ENCODE measurements around the gene SYNPO. TPM values are rescaled to one million over a fixed set of nuclear protein-coding genes. Genes with fewer than 3 reads are reported as not detected.

SYNPO gene
- polyA plus RNA-seq, 1 experiment = 10.1 TPM

DNA sequence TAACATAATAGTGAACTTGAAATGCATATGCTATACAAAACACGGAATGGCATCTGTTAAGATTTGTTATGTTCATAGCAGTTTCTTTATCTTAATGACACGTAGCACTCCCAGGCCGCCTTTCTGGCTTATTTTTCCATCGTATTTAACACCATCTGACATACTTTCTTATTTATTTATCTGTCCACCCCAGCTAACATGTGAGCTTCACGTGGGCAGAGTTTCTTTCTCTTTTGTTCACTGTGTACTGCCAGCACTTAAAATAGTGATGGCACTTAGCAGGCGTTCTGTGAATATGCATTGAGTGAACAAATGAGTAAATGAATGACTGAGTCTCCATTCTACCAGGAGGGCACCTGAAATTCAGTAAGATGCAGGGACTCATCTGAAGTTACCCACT, 29.4 kb upstream of the SYNPO start:
- Histone ChIP-seq H3K27me3 (ENCODE audit: control insufficient read depth, insufficient read depth, low read length) (peaks cover 4% of the 10 kb centered on the region), H3K27ac (ENCODE audit: low read depth, low read length) (no peak overlapping the region), H3K4me3 (ENCODE audit: low read depth, low read length) (no peak overlapping the region), H3K9me3 (ENCODE audit: control insufficient read depth, insufficient read depth, low read length) (no peaks in the 10 kb centered on the region)
- ChIA-PET POLR2A (no interaction called here), CTCF (no interaction called here)
- DNase-seq (ENCODE audit: low read depth, low spot score) = no peak
- TF ChIP-seq, protein P1, sequence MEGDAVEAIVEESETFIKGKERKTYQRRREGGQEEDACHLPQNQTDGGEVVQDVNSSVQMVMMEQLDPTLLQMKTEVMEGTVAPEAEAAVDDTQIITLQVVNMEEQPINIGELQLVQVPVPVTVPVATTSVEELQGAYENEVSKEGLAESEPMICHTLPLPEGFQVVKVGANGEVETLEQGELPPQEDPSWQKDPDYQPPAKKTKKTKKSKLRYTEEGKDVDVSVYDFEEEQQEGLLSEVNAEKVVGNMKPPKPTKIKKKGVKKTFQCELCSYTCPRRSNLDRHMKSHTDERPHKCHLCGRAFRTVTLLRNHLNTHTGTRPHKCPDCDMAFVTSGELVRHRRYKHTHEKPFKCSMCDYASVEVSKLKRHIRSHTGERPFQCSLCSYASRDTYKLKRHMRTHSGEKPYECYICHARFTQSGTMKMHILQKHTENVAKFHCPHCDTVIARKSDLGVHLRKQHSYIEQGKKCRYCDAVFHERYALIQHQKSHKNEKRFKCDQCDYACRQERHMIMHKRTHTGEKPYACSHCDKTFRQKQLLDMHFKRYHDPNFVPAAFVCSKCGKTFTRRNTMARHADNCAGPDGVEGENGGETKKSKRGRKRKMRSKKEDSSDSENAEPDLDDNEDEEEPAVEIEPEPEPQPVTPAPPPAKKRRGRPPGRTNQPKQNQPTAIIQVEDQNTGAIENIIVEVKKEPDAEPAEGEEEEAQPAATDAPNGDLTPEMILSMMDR (IDR thresholded peaks at IDR 0.05; ENCODE audit: low read depth, low read length) = no peak

DNA sequence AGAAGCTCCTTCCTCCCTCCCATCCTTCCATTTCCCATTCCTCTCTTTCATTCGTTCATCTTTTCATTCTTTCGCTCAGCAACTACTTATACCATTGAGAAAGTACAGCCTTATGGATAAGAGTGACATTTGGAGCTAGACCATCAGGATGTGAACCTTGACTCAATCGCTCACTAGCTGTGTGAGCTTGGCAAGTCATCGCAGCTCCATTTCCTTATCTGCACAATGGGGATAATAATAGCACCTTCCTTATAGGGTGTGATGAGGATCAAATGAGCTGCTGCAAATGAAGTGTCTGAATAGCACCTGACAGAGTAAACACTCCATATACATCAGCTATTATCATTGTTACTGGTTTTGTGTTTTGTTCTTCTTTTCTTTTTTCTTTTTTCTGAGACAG, 28.1 kb upstream of the SYNPO start:
- Histone ChIP-seq H3K27me3 (ENCODE audit: control insufficient read depth, insufficient read depth, low read length) (peaks cover 4% of the 10 kb centered on the region), H3K4me3 (ENCODE audit: low read depth, low read length) (no peak overlapping the region), H3K27ac (ENCODE audit: low read depth, low read length) (no peak overlapping the region), H3K9me3 (ENCODE audit: control insufficient read depth, insufficient read depth, low read length) (no peaks in the 10 kb centered on the region)
- no peak for DNase-seq (ENCODE audit: low read depth, low spot score)
- TF ChIP-seq, protein P1 (IDR thresholded peaks at IDR 0.05; ENCODE audit: low read depth, low read length) = no peak
- POLR2A ChIA-PET = no interaction called here
- CTCF ChIA-PET = no interaction called here

DNA sequence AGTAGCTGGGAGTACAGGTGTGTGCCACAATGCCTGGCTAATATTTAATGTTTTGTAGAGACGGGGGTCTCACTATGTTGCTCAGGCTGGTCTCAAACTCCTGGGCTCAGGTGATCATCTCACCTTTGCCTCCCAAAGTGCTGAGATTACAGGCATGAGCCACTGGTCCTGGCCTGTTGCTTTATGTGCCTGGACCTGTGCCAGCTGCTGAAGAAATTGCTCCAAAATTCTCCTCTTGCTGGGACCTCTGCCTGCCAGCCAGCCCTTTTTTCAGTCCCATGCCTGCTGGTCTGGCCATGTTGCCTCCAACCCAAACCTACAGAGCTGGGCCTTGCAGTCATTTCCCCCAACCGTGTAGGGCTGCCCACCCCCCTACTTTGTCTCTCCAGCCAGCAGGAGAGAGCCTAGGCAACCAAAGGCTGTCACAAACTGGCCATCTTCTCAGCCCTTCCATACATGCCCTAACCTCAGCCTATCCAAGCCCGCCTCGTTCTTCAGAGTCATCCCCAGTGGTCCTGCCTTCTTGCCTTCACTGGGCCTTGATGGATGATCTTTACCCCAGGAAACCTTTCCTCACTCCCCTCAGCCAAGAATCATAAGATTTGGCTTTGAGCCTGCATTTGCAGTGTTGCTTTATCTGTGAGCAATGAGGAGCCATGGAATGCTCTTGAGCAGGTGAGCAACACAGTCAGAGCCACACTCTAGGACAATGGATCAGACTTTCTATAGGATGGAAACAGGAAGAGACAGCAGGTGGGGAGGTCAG, 27.4 kb upstream of the SYNPO start:
- no peak overlapping the region for H3K27ac ChIP-seq (ENCODE audit: low read depth, low read length)
- TF ChIP-seq, protein P1 (IDR thresholded peaks at IDR 0.05; ENCODE audit: low read depth, low read length) = no peak
- H3K4me3 ChIP-seq (ENCODE audit: low read depth, low read length) = no peak overlapping the region
- CTCF ChIA-PET = no interaction called here
- H3K27me3 ChIP-seq (ENCODE audit: control insufficient read depth, insufficient read depth, low read length) = peaks cover 4% of the 10 kb centered on the region
- DNase-seq (ENCODE audit: low read depth, low spot score) = no peak
- H3K9me3 ChIP-seq (ENCODE audit: control insufficient read depth, insufficient read depth, low read length) = no peaks in the 10 kb centered on the region
- POLR2A ChIA-PET = no interaction called here

DNA sequence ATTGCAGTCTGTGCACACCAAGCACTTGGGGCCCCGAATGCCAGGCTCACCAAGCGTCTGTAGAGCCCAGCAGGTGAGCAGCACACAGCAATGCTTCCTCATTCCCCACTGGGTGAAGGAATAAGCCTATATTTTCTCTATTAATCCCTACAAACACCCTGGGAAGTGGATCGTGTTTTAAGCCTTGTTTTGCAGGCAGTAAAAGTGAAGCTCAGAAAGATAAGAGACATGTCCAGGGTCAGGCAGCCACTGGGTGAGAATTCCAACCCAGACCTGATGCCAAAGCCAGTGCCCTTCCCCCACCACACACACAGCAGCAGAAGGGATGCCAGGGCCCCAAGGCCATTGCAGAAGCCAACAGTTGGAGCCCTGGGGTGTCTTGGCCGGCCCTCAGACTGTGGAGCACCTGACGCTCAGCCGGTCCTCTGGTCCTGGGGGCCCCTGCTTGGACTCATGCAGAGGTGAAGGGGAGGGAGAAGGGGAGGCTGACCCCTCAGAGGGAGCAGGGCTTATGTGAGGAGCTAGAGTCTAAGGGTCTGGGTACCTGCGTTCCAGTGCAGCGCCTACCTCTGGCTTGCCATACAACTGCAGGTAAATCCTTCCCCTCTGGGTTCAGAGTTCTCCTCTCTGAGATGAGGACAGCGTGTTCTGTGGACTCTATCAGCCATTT, 26.3 kb upstream of the SYNPO start:
- H3K4me3 ChIP-seq (ENCODE audit: low read depth, low read length) = no peak overlapping the region
- TF ChIP-seq, protein P1 (IDR thresholded peaks at IDR 0.05; ENCODE audit: low read depth, low read length) = no peak; the same call in 1 of the 2 replicates
- no peak overlapping the region for H3K27ac ChIP-seq (ENCODE audit: low read depth, low read length)
- peaks cover 4% of the 10 kb centered on the region for H3K27me3 ChIP-seq (ENCODE audit: control insufficient read depth, insufficient read depth, low read length)
- POLR2A ChIA-PET = no interaction called here
- CTCF ChIA-PET = no interaction called here
- no peaks in the 10 kb centered on the region for H3K9me3 ChIP-seq (ENCODE audit: control insufficient read depth, insufficient read depth, low read length)
- DNase-seq (ENCODE audit: low read depth, low spot score) = no peak

DNA sequence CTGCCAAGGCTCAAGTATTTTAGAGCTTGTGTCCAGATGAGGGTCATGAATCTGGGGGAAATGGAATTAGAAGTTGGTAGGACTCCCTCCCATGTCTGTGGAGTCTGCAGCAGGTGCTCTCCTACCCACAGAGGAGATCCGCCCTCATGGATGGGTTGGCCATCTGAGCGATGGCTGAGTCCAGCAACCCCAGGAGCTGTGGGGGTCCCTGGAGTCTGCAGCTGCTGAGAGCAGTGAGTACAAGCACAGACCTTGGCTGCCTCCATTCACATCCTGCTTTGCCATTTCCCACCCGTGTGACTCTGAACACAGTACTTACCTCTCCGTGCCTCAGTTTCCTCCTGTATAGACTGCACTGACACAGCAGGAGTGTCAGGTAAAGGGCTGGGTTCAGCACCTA, 25.8 kb upstream of the SYNPO start:
- POLR2A ChIA-PET = no interaction called here

More for the DNA sequence above, 25.8 kb upstream of the SYNPO start:
- Histone ChIP-seq H3K9me3 (ENCODE audit: control insufficient read depth, insufficient read depth, low read length) (no peaks in the 10 kb centered on the region), H3K4me3 (ENCODE audit: low read depth, low read length) (no peak overlapping the region), H3K27me3 (ENCODE audit: control insufficient read depth, insufficient read depth, low read length) (peaks cover 4% of the 10 kb centered on the region), H3K27ac (ENCODE audit: low read depth, low read length) (no peak overlapping the region)
- DNase-seq (ENCODE audit: low read depth, low spot score) = no peak
- CTCF ChIA-PET = no interaction called here
- TF ChIP-seq, protein P1 (IDR thresholded peaks at IDR 0.05; ENCODE audit: low read depth, low read length) = no peak
